GM19463 (cell line): ENCODE measurements around the gene EVPL.

Source experiments
- ATAC-seq: cut with Tn5 transposase; IDR thresholded peaks from one replicate; pipeline ENCODE4 v1.9.1; 2021; ENCODE audit warnings: mild to moderate bottlenecking, moderate library complexity; ENCODE audit not compliant: unreplicated experiment

Gene EVPL

GRCh38 chr17:76019833-76020467, 7.2 kb downstream of the EVPL start:
- ATAC-seq, result no peak

- ATAC-seq, result no peak
Observed at GRCh38 chr17:76018801-76019200, 8.3 kb downstream of the EVPL start.

DNA sequence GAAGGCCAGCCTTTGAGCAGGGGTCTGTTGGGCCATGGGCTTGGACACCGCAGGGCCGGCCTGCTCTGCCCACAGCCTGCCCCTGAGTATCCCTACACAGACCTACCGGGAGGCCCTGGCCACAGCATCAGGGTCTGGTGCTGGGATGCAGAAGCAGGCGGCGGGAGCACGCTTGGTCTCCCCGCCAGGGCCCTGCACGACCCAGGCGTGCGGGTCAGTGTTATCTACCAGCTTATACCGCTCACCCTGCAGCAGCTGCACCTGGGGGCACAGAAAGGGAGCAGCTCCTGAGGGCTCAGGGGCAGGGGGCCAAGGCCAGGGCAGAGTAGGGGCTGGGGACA, 8.8 kb downstream of the EVPL start:
- ATAC-seq, result no peak

- no peak for ATAC-seq
Observed at GRCh38 chr17:76017481-76018339, 9.4 kb downstream of the EVPL start.

- ATAC-seq, result no peak
Observed at GRCh38 chr17:76014925-76015261, 12.2 kb downstream of the EVPL start.

GRCh38 chr17:76014100-76014924, 12.8 kb downstream of the EVPL start:
- ATAC-seq, result peak; percentile 48

- no peak for ATAC-seq
Observed at GRCh38 chr17:76013377-76013932, 13.7 kb downstream of the EVPL start.

GRCh38 chr17:76011951-76012350, 15.2 kb downstream of the EVPL start:
- ATAC-seq, result no peak

- no peak for ATAC-seq
Observed at GRCh38 chr17:76009969-76010661, 17.0 kb downstream of the EVPL start.

GRCh38 chr17:76009447-76009846, 17.7 kb downstream of the EVPL start:
- ATAC-seq, result no peak

DNA sequence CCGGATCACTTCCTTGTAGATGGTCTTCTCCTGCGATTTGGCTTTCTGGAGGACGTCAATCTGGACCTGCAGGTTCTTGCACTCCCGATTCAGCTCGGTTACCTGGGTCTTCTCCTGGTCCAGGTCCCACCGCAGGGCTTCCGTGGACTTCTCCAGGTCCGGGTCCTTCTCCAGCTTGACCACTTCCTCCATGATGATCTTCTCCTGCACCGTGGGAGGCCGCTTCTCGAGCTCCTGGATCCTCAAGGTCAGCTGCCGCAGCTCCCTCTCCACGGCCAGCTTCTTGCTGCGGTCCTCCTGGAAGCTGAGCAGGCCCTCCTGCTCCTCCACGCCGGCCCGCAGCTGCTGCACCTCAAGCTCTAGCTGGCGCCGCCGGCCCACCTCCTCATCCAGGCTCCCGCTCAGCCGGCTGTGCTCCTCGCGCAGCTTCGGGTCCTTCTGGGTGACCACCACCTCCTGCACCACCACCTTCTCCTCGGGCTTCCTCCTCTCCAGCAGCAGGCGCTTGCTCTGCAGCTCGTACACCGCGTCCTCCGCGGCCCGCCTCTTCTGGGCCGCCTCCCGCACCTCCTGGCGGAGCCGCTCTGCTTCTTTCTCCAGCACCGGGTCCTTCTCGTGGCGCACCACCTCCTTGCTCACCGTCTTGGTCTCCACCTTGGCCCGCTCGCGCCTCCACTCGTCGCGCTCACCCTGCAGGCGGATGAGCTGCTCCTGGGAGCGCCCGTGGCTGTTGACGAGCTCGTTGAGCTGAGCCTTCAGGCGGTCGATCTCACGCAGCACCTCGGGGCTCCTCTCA, 18.3 kb downstream of the EVPL start:
- ATAC-seq, result no peak

- no peak for ATAC-seq
Observed at GRCh38 chr17:76008208-76008607, 18.9 kb downstream of the EVPL start.

- no peak for ATAC-seq
Observed at GRCh38 chr17:76007850-76008165, 19.3 kb downstream of the EVPL start.

DNA sequence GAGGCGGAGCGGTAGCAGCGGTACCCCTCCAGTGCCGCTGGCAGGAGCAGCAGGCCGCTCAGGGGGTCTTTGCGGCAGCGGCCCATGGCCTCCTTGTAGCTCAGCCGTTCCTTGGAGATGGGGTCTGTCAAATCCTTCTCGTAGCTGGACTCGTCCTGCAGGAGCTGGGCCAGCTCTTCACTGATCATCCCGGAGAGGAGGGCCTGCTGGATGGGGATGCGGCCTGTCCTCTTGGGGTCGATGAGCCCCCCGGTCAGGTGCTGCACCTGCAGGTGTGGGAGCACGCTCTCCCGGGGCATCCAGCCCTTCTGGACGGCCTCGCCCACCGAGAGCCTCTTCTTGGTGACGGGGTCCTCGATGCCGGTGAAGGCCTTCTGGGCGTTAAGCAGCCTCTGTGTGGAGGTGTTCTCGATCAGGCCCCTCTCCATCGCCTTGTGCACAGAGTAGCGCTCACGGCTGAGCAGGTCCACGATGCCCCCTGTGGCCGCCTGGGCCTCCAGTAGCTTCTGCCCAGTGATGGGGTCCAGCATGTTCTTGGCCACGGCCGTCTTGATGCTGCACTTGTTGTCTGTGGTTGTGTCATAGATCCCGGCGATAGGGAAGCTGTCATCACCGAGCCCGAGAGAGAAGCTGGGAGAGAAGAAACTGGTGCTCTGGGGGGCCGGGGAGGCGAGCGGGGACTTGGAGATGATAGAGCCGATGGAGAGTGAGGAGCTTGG, 19.8 kb downstream of the EVPL start:
- ATAC-seq, result no peak

DNA sequence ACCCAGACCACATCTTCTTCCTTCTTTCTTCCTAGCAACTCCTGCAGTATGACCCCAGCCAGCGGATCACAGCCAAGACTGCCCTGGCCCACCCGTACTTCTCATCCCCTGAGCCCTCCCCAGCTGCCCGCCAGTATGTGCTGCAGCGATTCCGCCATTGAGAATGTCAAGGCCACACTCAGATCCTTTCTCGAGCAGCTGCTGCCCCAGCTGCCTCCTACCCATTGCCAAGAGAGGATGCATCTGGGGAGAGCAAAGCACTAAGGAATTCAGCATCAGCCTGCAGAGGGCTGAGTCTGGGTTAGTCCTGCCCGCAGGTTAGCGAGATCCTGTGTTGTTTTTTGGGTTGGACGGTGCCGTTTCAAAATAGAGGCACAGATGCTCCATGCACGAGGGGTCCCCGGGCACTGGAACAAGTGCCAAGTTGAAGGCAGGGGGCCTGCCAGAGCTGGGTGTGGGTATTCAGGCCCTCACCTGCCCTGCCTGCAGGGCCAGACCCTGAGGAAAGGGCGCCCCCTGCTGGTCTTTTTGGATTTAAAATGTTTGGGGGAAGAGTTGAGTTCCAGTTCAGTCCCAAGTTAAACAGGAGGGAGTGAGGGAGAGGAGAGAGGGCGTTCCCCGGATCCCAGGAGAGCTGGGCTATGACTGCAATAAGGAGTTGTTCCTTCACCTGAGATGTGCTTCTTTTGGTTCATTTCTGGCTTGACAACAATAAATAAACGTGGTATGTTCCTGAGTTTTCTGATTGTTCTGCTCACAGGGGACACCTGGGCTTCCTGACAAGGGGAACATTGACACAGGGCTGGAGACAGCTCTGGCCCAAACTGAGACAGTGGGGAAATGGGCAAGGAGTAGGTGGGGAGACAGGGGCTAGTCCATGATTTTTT, 21.6 kb downstream of the EVPL start:
- no peak for ATAC-seq

GRCh38 chr17:76004750-76005262, 22.3 kb downstream of the EVPL start:
- no peak for ATAC-seq

- no peak for ATAC-seq
Observed at GRCh38 chr17:76003915-76004314, 23.2 kb downstream of the EVPL start.

GRCh38 chr17:76002100-76002499, 25.0 kb downstream of the EVPL start:
- ATAC-seq, result no peak
